Mesenchymal stem cell (in vitro differentiated cells and primary cell): ENCODE results near the gene PTPN12. TPM values are rescaled to one million over a fixed set of nuclear protein-coding genes. Genes with fewer than 3 reads are reported as not detected.

Experiments used
- DNase-seq: peaks from one replicate; pipeline ENCODE4 v3.0.0-alpha.2; 2013
- H2AFZ ChIP-seq: one replicate; pipeline ENCODE4 v1.6.1; 2013; ENCODE audit warnings: low read depth, mild to moderate bottlenecking, control low read depth, inconsistent platforms, low read length, moderate library complexity
- H2AK5ac ChIP-seq: 2 replicates; pipeline ENCODE4 v1.6.1; 2013; ENCODE audit warnings: low read length, moderate library complexity, mild to moderate bottlenecking, inconsistent platforms; ENCODE audit not compliant: severe bottlenecking
- H2BK120ac ChIP-seq: one replicate; pipeline ENCODE4 v1.6.1; 2013; ENCODE audit warnings: low read depth, mild to moderate bottlenecking, inconsistent platforms, low read length, moderate library complexity
- H2BK12ac ChIP-seq, 2 experiments: one replicate each; pipeline ENCODE4 v1.6.1; 2013; ENCODE audit warnings: inconsistent platforms in 2 of 2, low read length in 2 of 2, mild to moderate bottlenecking in 2 of 2, moderate library complexity in 2 of 2, control low read depth in 1 of 2
- H2BK15ac ChIP-seq: one replicate; pipeline ENCODE4 v1.6.1; 2013; ENCODE audit warnings: mild to moderate bottlenecking, low read depth, inconsistent platforms; ENCODE audit not compliant: poor library complexity, severe bottlenecking
- H2BK5ac ChIP-seq: 2 replicates; pipeline ENCODE4 v1.6.1; 2013; ENCODE audit warnings: low read depth, mild to moderate bottlenecking, low read length, control low read depth, inconsistent platforms; ENCODE audit not compliant: poor library complexity, severe bottlenecking
- H3K14ac ChIP-seq, 2 experiments: one replicate each; pipeline ENCODE4 v1.6.1; 2013; ENCODE audit warnings: inconsistent platforms in 2 of 2, low read length in 2 of 2, control low read depth in 1 of 2, mild to moderate bottlenecking in 1 of 2, moderate library complexity in 1 of 2
- H3K18ac ChIP-seq, 2 experiments: one replicate each; pipeline ENCODE4 v1.6.1; 2013; ENCODE audit warnings: inconsistent platforms in 2 of 2, low read length in 2 of 2, control low read depth in 1 of 2, low read depth in 1 of 2, mild to moderate bottlenecking in 1 of 2
- H3K23ac ChIP-seq, 2 experiments: one replicate each; pipeline ENCODE4 v1.6.1; 2013; ENCODE audit warnings: inconsistent platforms in 2 of 2, low read length in 2 of 2, mild to moderate bottlenecking in 2 of 2, moderate library complexity in 2 of 2, control low read depth in 1 of 2
- H3K27ac ChIP-seq: 2 replicates; pipeline ENCODE4 v1.5.1; 2013; ENCODE audit warnings: mild to moderate bottlenecking, moderate library complexity, low read length, control low read depth, inconsistent platforms; ENCODE audit not compliant: poor library complexity, severe bottlenecking
- H3K27me3 ChIP-seq, 2 experiments: 2 replicates each; pipeline versions ENCODE4 v1.6.1 to v1.7.0; 2013; ENCODE audit warnings: low read length in 2 of 2, mild to moderate bottlenecking in 2 of 2, moderate library complexity in 2 of 2, control low read depth in 1 of 2, inconsistent platforms in 1 of 2; ENCODE audit not compliant: control insufficient read depth in 1 of 2, insufficient read depth in 1 of 2
- H3K36me3 ChIP-seq, 2 experiments: 2 replicates each; pipeline versions ENCODE4 v1.6.1 to v1.7.0; 2013; ENCODE audit warnings: low read length in 2 of 2, control low read depth in 1 of 2, inconsistent platforms in 1 of 2, low read depth in 1 of 2, mild to moderate bottlenecking in 1 of 2; ENCODE audit not compliant: insufficient read depth in 2 of 2, control insufficient read depth in 1 of 2
- H3K4ac ChIP-seq, 2 experiments: one replicate each; pipeline ENCODE4 v1.6.1; 2013; ENCODE audit warnings: inconsistent platforms in 2 of 2, low read length in 2 of 2, mild to moderate bottlenecking in 2 of 2, moderate library complexity in 2 of 2, control low read depth in 1 of 2, low read depth in 1 of 2
- H3K4me1 ChIP-seq: 2 replicates; pipeline ENCODE4 v1.6.1; 2013; ENCODE audit warnings: low read depth, low read length, control low read depth; ENCODE audit not compliant: control insufficient read depth, insufficient read depth
- H3K4me2 ChIP-seq: 2 replicates; pipeline ENCODE4 v1.6.1; 2013; ENCODE audit warnings: low read length, mild to moderate bottlenecking, inconsistent platforms; ENCODE audit not compliant: poor library complexity, severe bottlenecking
- H3K4me3 ChIP-seq, 2 experiments: 2 replicates each; pipeline versions ENCODE4 v1.5.1 to v1.7.0; 2013; ENCODE audit warnings: low read length in 2 of 2, mild to moderate bottlenecking in 2 of 2, control low read depth in 1 of 2, low read depth in 1 of 2; ENCODE audit not compliant: insufficient read depth in 1 of 2
- H3K79me1 ChIP-seq: replicated peaks from 2 replicates; pipeline ENCODE4 v1.6.1; 2013; ENCODE audit warnings: mild to moderate bottlenecking, control low read depth, low read length, inconsistent platforms; ENCODE audit not compliant: poor library complexity, severe bottlenecking
- H3K9ac ChIP-seq: 2 replicates; pipeline ENCODE4 v1.7.0; 2013; ENCODE audit warnings: mild to moderate bottlenecking, low read length, moderate library complexity
- H3K9me3 ChIP-seq: 2 replicates; pipeline ENCODE4 v1.7.0; 2013; ENCODE audit warnings: mild to moderate bottlenecking, low read length; ENCODE audit not compliant: control insufficient read depth
- H4K8ac ChIP-seq: one replicate; pipeline ENCODE4 v1.6.1; 2013; ENCODE audit warnings: inconsistent platforms, mild to moderate bottlenecking, low read length, moderate library complexity
- H4K91ac ChIP-seq: one replicate; pipeline ENCODE4 v1.6.1; 2013; ENCODE audit warnings: mild to moderate bottlenecking, low read length, inconsistent platforms
- WGBS: methylation state at CpG from one replicate; pipeline ENCODE4 v1.1.7; 2013; ENCODE audit warnings: mixed read lengths; 5-methylcytosine and 5-hydroxymethylcytosine counted together
- polyA plus RNA-seq, 2 experiments: library from polyadenylated mRNA; stranded (reverse); fragments of 200-250 nt; gene quantifications; one replicate each; pipeline ENCODE4 v1.2.3, GENCODE V29; 2013

Gene PTPN12
- 60.3 TPM for polyA plus RNA-seq (2013, experiment 1 of 2)
- 59.8 TPM for polyA plus RNA-seq (2013, experiment 2 of 2)

DNA sequence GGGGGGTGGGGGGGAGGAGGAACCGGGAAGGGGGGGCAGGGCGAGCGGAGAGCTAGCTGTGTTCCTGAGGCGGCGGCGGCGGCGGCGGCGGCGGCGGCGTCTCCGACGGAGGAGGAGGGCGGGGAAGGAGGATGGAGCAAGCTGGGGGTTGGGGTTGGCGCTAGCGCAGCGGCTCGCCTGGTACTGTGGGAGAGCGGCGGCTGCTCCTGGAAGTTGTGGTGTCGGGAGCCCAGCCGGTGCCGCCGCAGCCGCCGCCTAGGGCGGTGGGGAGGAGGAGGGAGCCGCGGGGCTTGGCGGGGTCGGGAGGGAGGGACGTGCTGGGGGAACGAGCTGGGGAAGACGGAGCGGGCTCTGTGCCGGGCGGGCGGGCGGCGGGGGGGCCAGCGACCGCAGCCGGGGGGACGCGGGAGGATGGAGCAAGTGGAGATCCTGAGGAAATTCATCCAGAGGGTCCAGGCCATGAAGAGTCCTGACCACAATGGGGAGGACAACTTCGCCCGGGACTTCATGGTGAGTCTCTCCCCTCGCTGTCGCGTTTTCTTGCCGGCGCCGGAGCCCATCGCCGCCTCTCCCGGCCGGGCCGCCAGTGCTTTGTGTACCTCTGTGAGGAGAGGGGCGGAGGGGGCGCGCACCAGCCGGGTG, at the start of gene PTPN12:
PTPN12 (plus strand) TSS at position 160 of the 642 bp plus-strand sequence; CDS start at position 412, 252 bp downstream.
- H4K91ac ChIP-seq, result peak within 1 kb of the TSS; percentile 94
- H2AFZ ChIP-seq, result peak within 1 kb of the TSS; percentile 81
- peak within 1 kb of the TSS; percentile 29 for H2AK5ac ChIP-seq
- H2BK5ac ChIP-seq, result peak within 1 kb of the TSS; percentile 57
- H3K23ac ChIP-seq, result peak within 1 kb of the TSS; percentile 22 to 98
- H2BK120ac ChIP-seq, result peak within 1 kb of the TSS; percentile 97
- peak within 1 kb of the TSS; percentile 99 for H3K9ac ChIP-seq
- peak within 1 kb of the TSS; percentile 52 for H3K4me2 ChIP-seq
- H3K9me3 ChIP-seq, result no peaks in the 10 kb centered on the region
- H3K79me1 ChIP-seq, result peaks cover 2% of the 10 kb centered on the region
- peak within 1 kb of the TSS; percentile 96 for H2BK15ac ChIP-seq
- peaks cover 0 to 3% of the 10 kb centered on the region in 2 experiments for H3K36me3 ChIP-seq
- peak within 1 kb of the TSS; percentile 95 for H3K27ac ChIP-seq
- H3K27me3 ChIP-seq, result no peaks in the 10 kb centered on the region
- DNase-seq, result no peak
- H3K4me3 ChIP-seq, result peak within 1 kb of the TSS; percentile 87 to 99
- H3K4me1 ChIP-seq, result peaks cover 10% of the 10 kb centered on the region
- H4K8ac ChIP-seq, result peak within 1 kb of the TSS; percentile 91
- under 1% methylated on average over 31 of the region's 64 CpGs for WGBS
- peak within 1 kb of the TSS; percentile 97 to 99 for H3K18ac ChIP-seq
- H3K14ac ChIP-seq, result peak within 1 kb of the TSS; percentile 92 to 98
- H2BK12ac ChIP-seq, result peak within 1 kb of the TSS; percentile 60 to 63
- peak within 1 kb of the TSS; percentile 88 to 98 for H3K4ac ChIP-seq

GRCh38 chr7:77488986-77489385, 48.1 kb upstream of the PTPN12 start:
- H4K8ac ChIP-seq, result no peak overlapping the region
- H3K4me2 ChIP-seq, result no peak overlapping the region
- no peak overlapping the region for H2BK12ac ChIP-seq
- H2BK120ac ChIP-seq, result no peak overlapping the region
- H2BK15ac ChIP-seq, result no peak overlapping the region
- no peaks in the 10 kb centered on the region for H3K27me3 ChIP-seq
- no peak overlapping the region for H3K23ac ChIP-seq
- no peak overlapping the region for H2BK5ac ChIP-seq
- no peak overlapping the region for H3K4me3 ChIP-seq
- H3K4ac ChIP-seq, result no peak overlapping the region
- H3K27ac ChIP-seq, result no peak overlapping the region
- no peak overlapping the region for H2AFZ ChIP-seq
- H3K36me3 ChIP-seq, result no peaks in the 10 kb centered on the region
- 100% methylated on average over 1 of the region's 1 CpG for WGBS
- H3K9me3 ChIP-seq, result no peaks in the 10 kb centered on the region
- H3K18ac ChIP-seq, result no peak overlapping the region
- no peak overlapping the region for H4K91ac ChIP-seq
- no peak overlapping the region for H3K9ac ChIP-seq
- H2AK5ac ChIP-seq, result no peak overlapping the region
- no peaks in the 10 kb centered on the region for H3K4me1 ChIP-seq
- H3K79me1 ChIP-seq, result no peaks in the 10 kb centered on the region
- H3K14ac ChIP-seq, result no peak overlapping the region
- no peak for DNase-seq

DNA sequence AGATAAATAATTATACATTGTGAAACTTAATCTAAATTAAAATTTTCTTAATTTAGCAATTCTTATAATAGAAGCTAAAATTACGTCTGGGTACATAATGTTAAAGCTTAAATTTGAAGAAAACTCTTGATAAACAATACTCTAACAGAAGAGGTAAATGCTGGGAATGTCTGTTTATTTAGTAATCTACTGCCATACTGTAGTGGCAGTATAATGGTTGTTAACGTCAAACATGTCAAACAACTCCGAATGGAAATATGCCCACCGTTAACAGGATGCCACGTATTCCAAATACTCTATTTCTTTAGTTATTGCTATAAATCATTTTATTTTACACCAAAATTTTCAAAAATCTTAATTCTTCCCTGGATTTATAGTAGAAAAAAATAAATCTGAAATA, 40.0 kb upstream of the PTPN12 start:
- H3K36me3 ChIP-seq, result no peaks in the 10 kb centered on the region
- H2BK120ac ChIP-seq, result no peak overlapping the region
- no peaks in the 10 kb centered on the region for H3K4me1 ChIP-seq
- WGBS, result 100% methylated on average over 1 of the region's 5 CpGs
- no peak for DNase-seq
- no peak overlapping the region for H3K4me2 ChIP-seq
- no peak overlapping the region for H3K27ac ChIP-seq
- H3K9ac ChIP-seq, result no peak overlapping the region
- H3K79me1 ChIP-seq, result no peaks in the 10 kb centered on the region
- H2BK5ac ChIP-seq, result no peak overlapping the region
- H3K9me3 ChIP-seq, result no peaks in the 10 kb centered on the region
- no peak overlapping the region for H2AK5ac ChIP-seq
- no peak overlapping the region for H2BK12ac ChIP-seq
- no peak overlapping the region for H3K23ac ChIP-seq
- no peak overlapping the region for H3K14ac ChIP-seq
- H3K18ac ChIP-seq, result no peak overlapping the region
- no peak overlapping the region for H3K4me3 ChIP-seq
- no peak overlapping the region for H2BK15ac ChIP-seq
- no peaks in the 10 kb centered on the region for H3K27me3 ChIP-seq
- H2AFZ ChIP-seq, result no peak overlapping the region
- no peak overlapping the region for H4K91ac ChIP-seq
- no peak overlapping the region for H3K4ac ChIP-seq
- no peak overlapping the region for H4K8ac ChIP-seq

- Histone ChIP-seq H3K79me1 (no peaks in the 10 kb centered on the region), H2BK120ac (no peak overlapping the region), H3K27me3 (no peaks in the 10 kb centered on the region), H3K4me2 (no peak overlapping the region), H2BK5ac (no peak overlapping the region), H2BK15ac (no peak overlapping the region), H3K36me3 (no peaks in the 10 kb centered on the region), H4K8ac (no peak overlapping the region), H2AK5ac (no peak overlapping the region), H2AFZ (no peak overlapping the region), H3K9ac (no peak overlapping the region), H3K4me1 (no peaks in the 10 kb centered on the region), H2BK12ac (no peak overlapping the region), H3K27ac (no peak overlapping the region), H3K4me3 (no peak overlapping the region), H4K91ac (no peak overlapping the region), H3K18ac (no peak overlapping the region), H3K9me3 (no peaks in the 10 kb centered on the region), H3K14ac (no peak overlapping the region), H3K23ac (no peak overlapping the region), H3K4ac (no peak overlapping the region)
- WGBS, result 97% methylated on average over 5 of the region's 6 CpGs
- DNase-seq, result no peak
Measured at GRCh38 chr7:77498659-77499379, 38.3 kb upstream of the PTPN12 start.
